OCI-LY7 (cell line): ENCODE results near the gene DGKE. TPM values are rescaled to one million over a fixed set of nuclear protein-coding genes. Genes with fewer than 3 reads are reported as not detected.
A peak's percentile ranks its signal among the peaks of the same experiment; 100 is the strongest.

Experiments used
- BruUV-seq: library from RNA; stranded (reverse); fragments of 400-500 nt; replicated peaks from 2 replicates; lab custom pipeline; 2021; lab: Mats Ljungman, UMichigan
- CTCF ChIA-PET: fragments of 300-600 bp; sonication (Branson Sonifier 250); formaldehyde crosslinking; loops from one replicate; lab custom pipeline; 2022; ENCODE audit warnings: antibody characterized with exemption; ENCODE audit not compliant: unreplicated experiment; lab: Charles Lee
- POLR2A ChIA-PET: fragments of 300-600 bp; sonication (Branson Sonifier 250); formaldehyde crosslinking; loops from one replicate; lab custom pipeline; 2022; ENCODE audit warnings: antibody characterized with exemption; lab: Charles Lee
- DNase-seq: peaks from one replicate; pipeline ENCODE4 v3.0.0-alpha.2; 2015; ENCODE audit warnings: low spot score
- H2AFZ ChIP-seq: fragments of 200-600 bp; sonication (generic), shearing (Covaris generic); 2 replicates; pipeline ENCODE4 v1.6.1; 2014; ENCODE audit warnings: mild to moderate bottlenecking, antibody characterized with exemption, low read length, moderate library complexity
- H3K27ac ChIP-seq: fragments of 200-600 bp; sonication (generic); 2 replicates; pipeline ENCODE4 v1.5.1; 2014; ENCODE audit warnings: mixed run types, low read depth, mild to moderate bottlenecking, moderate library complexity, low read length, inconsistent platforms; ENCODE audit not compliant: poor library complexity, severe bottlenecking
- H3K36me3 ChIP-seq: fragments of 200-600 bp; sonication (generic); 2 replicates; pipeline ENCODE4 v1.6.1; 2014; ENCODE audit warnings: mild to moderate bottlenecking, antibody characterized with exemption, low read length, moderate library complexity, mixed read lengths; ENCODE audit not compliant: insufficient read depth
- H3K4me1 ChIP-seq: fragments of 200-600 bp; sonication (generic); 2 replicates; pipeline ENCODE4 v1.5.1; 2014; ENCODE audit warnings: mild to moderate bottlenecking, low read length; ENCODE audit not compliant: insufficient read depth, poor library complexity, severe bottlenecking
- H3K4me2 ChIP-seq: fragments of 200-600 bp; sonication (generic); 2 replicates; pipeline ENCODE4 v1.6.1; 2014; ENCODE audit warnings: mild to moderate bottlenecking, low read length
- H3K4me3 ChIP-seq: fragments of 200-600 bp; sonication (generic); 2 replicates; pipeline ENCODE4 v1.5.1; 2014; ENCODE audit warnings: mild to moderate bottlenecking, low read depth, low read length; ENCODE audit not compliant: poor library complexity, severe bottlenecking
- H3K79me2 ChIP-seq: fragments of 200-600 bp; sonication (generic); 2 replicates; pipeline ENCODE4 v1.6.1; 2016; ENCODE audit warnings: low read depth, mild to moderate bottlenecking, low read length, moderate library complexity, mixed read lengths; ENCODE audit not compliant: insufficient read depth
- H3K9me2 ChIP-seq: fragments of 200-600 bp; sonication (generic); 2 replicates; pipeline ENCODE4 v1.6.1; 2016; ENCODE audit warnings: mild to moderate bottlenecking, low read length, mixed read lengths; ENCODE audit not compliant: insufficient read depth
- H3K9me3 ChIP-seq: fragments of 200-600 bp; sonication (generic); 2 replicates; pipeline ENCODE4 v1.6.1; 2014; ENCODE audit warnings: mild to moderate bottlenecking, mixed run types, low read length, mixed read lengths
- H4K20me1 ChIP-seq: fragments of 200-600 bp; sonication (generic); 2 replicates; pipeline ENCODE4 v1.6.1; 2014; ENCODE audit warnings: mild to moderate bottlenecking, antibody characterized with exemption, low read length, moderate library complexity, mixed read lengths; ENCODE audit not compliant: insufficient read depth
- EZH2phosphoT487 ChIP-seq: fragments of 200-600 bp; sonication (generic); IDR thresholded peaks from 2 replicates; pipeline ENCODE4 v1.6.1; 2018; ENCODE audit warnings: low read depth, borderline replicate concordance, mild to moderate bottlenecking, mixed run types, antibody characterized with exemption, low read length, moderate library complexity, mixed read lengths
- intact Hi-C: fragments of 100-400 bp; cut with micrococcal nuclease; formaldehyde crosslinking; loops from one replicate; pipeline ENCODE4 v1.10.0; 2022; ENCODE audit not compliant: unreplicated experiment
- total RNA-seq, 2 experiments: library from RNA; depleted of rRNA in 1 of 2; stranded (reverse); fragments of >200 nt in 1 of 2; shearing (Covaris generic) in 1 of 2; gene quantifications; 2 replicates each; pipeline ENCODE4 v1.2.3, GENCODE V29; 2014 to 2022
- TF ChIP-seq, protein P1 (sequence below): fragments of 200-600 bp; sonication (generic); conservative IDR thresholded peaks from 2 replicates; pipeline ENCODE4 v1.5.1; 2014; ENCODE audit warnings: mild to moderate bottlenecking, antibody characterized with exemption, low read length, moderate library complexity, mixed read lengths

DGKE gene
- total RNA-seq, 2 experiments from 2014 or later: 8.6 to 21.4 TPM

- peaks cover 28% of the 10 kb centered on the region for H3K36me3 ChIP-seq
- intact Hi-C loops: no loop called here
- H3K4me2 ChIP-seq: 0 out of 2 replicates have a peak overlapping the region, but pooled peaks have one; percentile 4
- no peak overlapping the region for H3K4me3 ChIP-seq
- no peak for DNase-seq
- peaks cover 17% of the 10 kb centered on the region; the same call in 1 of the 2 replicates for H3K79me2 ChIP-seq
- ChIA-PET CTCF (no interaction called here), POLR2A (interaction anchor here (0.7 kb wide), 1 partner anchor 391 kb away, joined by 3 read pairs; no protein-coding TSS in a partner anchor)
- TF ChIP-seq, protein P1, sequence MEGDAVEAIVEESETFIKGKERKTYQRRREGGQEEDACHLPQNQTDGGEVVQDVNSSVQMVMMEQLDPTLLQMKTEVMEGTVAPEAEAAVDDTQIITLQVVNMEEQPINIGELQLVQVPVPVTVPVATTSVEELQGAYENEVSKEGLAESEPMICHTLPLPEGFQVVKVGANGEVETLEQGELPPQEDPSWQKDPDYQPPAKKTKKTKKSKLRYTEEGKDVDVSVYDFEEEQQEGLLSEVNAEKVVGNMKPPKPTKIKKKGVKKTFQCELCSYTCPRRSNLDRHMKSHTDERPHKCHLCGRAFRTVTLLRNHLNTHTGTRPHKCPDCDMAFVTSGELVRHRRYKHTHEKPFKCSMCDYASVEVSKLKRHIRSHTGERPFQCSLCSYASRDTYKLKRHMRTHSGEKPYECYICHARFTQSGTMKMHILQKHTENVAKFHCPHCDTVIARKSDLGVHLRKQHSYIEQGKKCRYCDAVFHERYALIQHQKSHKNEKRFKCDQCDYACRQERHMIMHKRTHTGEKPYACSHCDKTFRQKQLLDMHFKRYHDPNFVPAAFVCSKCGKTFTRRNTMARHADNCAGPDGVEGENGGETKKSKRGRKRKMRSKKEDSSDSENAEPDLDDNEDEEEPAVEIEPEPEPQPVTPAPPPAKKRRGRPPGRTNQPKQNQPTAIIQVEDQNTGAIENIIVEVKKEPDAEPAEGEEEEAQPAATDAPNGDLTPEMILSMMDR: no peak
- no peak for TF ChIP-seq EZH2phosphoT487
- H3K9me2 ChIP-seq: no peaks in the 10 kb centered on the region
- H4K20me1 ChIP-seq: peaks cover 7% of the 10 kb centered on the region; the same call in 1 of the 2 replicates
- no peak overlapping the region for H3K27ac ChIP-seq
- H3K9me3 ChIP-seq: no peaks in the 10 kb centered on the region
- no peak overlapping the region for H2AFZ ChIP-seq
- H3K4me1 ChIP-seq: peaks cover 38% of the 10 kb centered on the region
- BruUV-seq: no TSS peak
Measured at GRCh38 chr17:56838687-56839086, 4.7 kb downstream of the DGKE start.

DNA sequence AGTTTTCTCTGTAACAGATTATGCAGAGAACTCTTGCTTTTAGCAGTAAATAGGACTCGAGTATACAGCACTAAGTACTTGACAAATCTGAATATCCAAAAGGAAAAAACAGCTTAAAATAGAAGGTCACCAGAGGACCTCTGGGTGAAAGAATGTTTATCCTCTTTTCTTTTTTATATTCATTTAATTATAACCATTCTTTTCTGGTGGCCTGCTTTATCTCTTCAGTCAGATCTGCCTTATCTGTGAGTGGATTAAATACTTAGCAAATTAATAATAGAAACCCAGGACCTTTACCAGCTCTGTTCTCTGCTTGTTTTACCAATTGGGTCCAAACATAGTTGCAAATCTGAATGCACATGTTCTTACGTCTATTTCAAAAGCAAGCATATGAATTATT, 8.6 kb downstream of the DGKE start:
- no TSS peak for BruUV-seq
- H3K9me3 ChIP-seq: no peaks in the 10 kb centered on the region
- ChIA-PET CTCF (no interaction called here), POLR2A (interaction anchor here (0.6 to 0.8 kb wide), 2 partner anchors 27 to 83 kb away, joined by 3 read pairs; no protein-coding TSS in a partner anchor)
- H3K4me3 ChIP-seq: no peak overlapping the region
- intact Hi-C loops: no loop called here
- peaks cover 2% of the 10 kb centered on the region for H3K4me1 ChIP-seq
- TF ChIP-seq, protein P1: no peak
- TF ChIP-seq EZH2phosphoT487: no peak
- H3K79me2 ChIP-seq: no peaks in the 10 kb centered on the region; the same call in 1 of the 2 replicates
- H2AFZ ChIP-seq: no peak overlapping the region
- H3K9me2 ChIP-seq: no peaks in the 10 kb centered on the region
- DNase-seq: no peak
- H3K36me3 ChIP-seq: peaks cover 34% of the 10 kb centered on the region
- H4K20me1 ChIP-seq: no peaks in the 10 kb centered on the region
- H3K27ac ChIP-seq: no peak overlapping the region
- H3K4me2 ChIP-seq: no peak overlapping the region

GRCh38 chr17:56845934-56846333, 12.0 kb downstream of the DGKE start:
- ChIA-PET CTCF (no interaction called here), POLR2A (interaction anchor here (0.6 to 3.0 kb wide), 3 partner anchors 10 to 897 kb away, joined by 3 to 10 read pairs (median 4); no protein-coding TSS in a partner anchor)
- no peak overlapping the region for H3K27ac ChIP-seq
- no peak for DNase-seq
- H3K9me3 ChIP-seq: no peaks in the 10 kb centered on the region
- H3K36me3 ChIP-seq: peaks cover 39% of the 10 kb centered on the region
- H3K4me2 ChIP-seq: no peak overlapping the region
- H3K79me2 ChIP-seq: no peaks in the 10 kb centered on the region
- H3K4me3 ChIP-seq: no peak overlapping the region
- H3K4me1 ChIP-seq: peaks cover 9% of the 10 kb centered on the region
- BruUV-seq: no TSS peak
- TF ChIP-seq EZH2phosphoT487: no peak
- TF ChIP-seq, protein P1: no peak
- intact Hi-C loops: no loop called here
- H4K20me1 ChIP-seq: no peaks in the 10 kb centered on the region
- no peaks in the 10 kb centered on the region for H3K9me2 ChIP-seq
- H2AFZ ChIP-seq: no peak overlapping the region
